Heart left ventricle (tissue), 16 donors: ENCODE results near the gene KRABD2.

Source experiments
- ATAC-seq, 4 donors: fragments of 200-7000 bp; cut with Tn5 transposase; one replicate each; pipeline ENCODE4 v1.9.1; 2020 to 2022; ENCODE audit warnings: moderate library complexity in 4 of 4, mild to moderate bottlenecking in 3 of 4, moderate number of reproducible peaks in 1 of 4
- DNase-seq, 5 donors: peaks; one replicate each; pipeline ENCODE4 v3.0.0-alpha.2; 2020
- H3K27ac ChIP-seq, 12 donors: fragments of 200-600 bp; sonication (generic) in 4 of 12; one replicate each; pipeline versions ENCODE4 v1.5.0 to v1.8.0; 2016 to 2022; ENCODE audit warnings: mild to moderate bottlenecking in 2 of 12
- H3K27me3 ChIP-seq, 9 donors: fragments of 200-600 bp; sonication (generic) in 2 of 9; one replicate each; pipeline versions ENCODE4 v1.5.1 to v1.8.0; 2016 to 2022; ENCODE audit warnings: mild to moderate bottlenecking in 3 of 9
- H3K36me3 ChIP-seq, 9 donors: fragments of 200-600 bp; sonication (generic) in 2 of 9; one replicate each; pipeline versions ENCODE4 v1.5.0 to v1.8.0; 2018 to 2022; ENCODE audit warnings: mild to moderate bottlenecking in 2 of 9
- H3K4me1 ChIP-seq, 12 donors: fragments of 200-600 bp; sonication (generic) in 4 of 12; one replicate each; pipeline versions ENCODE4 v1.5.0 to v1.8.0; 2016 to 2022; ENCODE audit warnings: mild to moderate bottlenecking in 3 of 12
- H3K4me3 ChIP-seq, 12 donors: fragments of 200-600 bp; sonication (generic) in 4 of 12; one replicate each; pipeline versions ENCODE4 v1.5.0 to v1.8.0; 2017 to 2022; ENCODE audit warnings: mild to moderate bottlenecking in 9 of 12, moderate library complexity in 4 of 12
- H3K9me3 ChIP-seq, 12 donors: fragments of 200-600 bp; sonication (generic) in 4 of 12; one replicate each; pipeline versions ENCODE4 v1.5.0 to v1.8.0; 2016 to 2022; ENCODE audit warnings: mild to moderate bottlenecking in 1 of 12
- CTCF ChIP-seq, 12 donors: fragments of 200-600 bp; sonication (generic) in 4 of 12; IDR thresholded peaks; one replicate each; pipeline versions ENCODE4 v1.5.0 to v1.8.0; 2018 to 2022; ENCODE audit warnings: antibody characterized with exemption in 12 of 12, mild to moderate bottlenecking in 5 of 12
- POLR2A ChIP-seq, 2 donors: fragments of 450-650 bp; IDR thresholded peaks; one replicate each; pipeline ENCODE4 v1.6.1; 2017; ENCODE audit warnings: antibody characterized with exemption in 2 of 2, mild to moderate bottlenecking in 2 of 2, moderate library complexity in 2 of 2
- WGBS, 4 donors: extraction: QIAGEN DNeasy Blood & Tissue Kit in 2 of 4; methylation state at CpG; one replicate each; pipeline versions ENCODE4 v1.1.5 to v1.1.7; 2013 to 2018; 5-methylcytosine and 5-hydroxymethylcytosine counted together
- intact Hi-C, 10 donors: fragments of 100-400 bp; cut with DNase I; formaldehyde crosslinking; loops; one replicate each; pipeline versions ENCODE4 v1.11.1 to v1.14.2; 2022
- donor health status: ischemic (EF 13 %, LVEDD 7.1; RV severe dilation, severe dysfunction).
- donor health status: healthy with polysubstance abuse.
- donor health status: DM: no; HTN: yes; CAD: no.
- donor health status: DM: no; HTN: no; CAD: no.
- donor health status: ischemic (EF 25% LVEDD 6.9; RV normal size, moderate dysfunction).
- donor health status: ischemic (EF 25% LVEDD 5.7; RV mildly dilated, moderate dysfunction).
- donor health status: healthy.
- donor health status: DM: yes; HTN: yes; CAD: no.
- donor health status: ischemic (EF 35%, LVEDD 5.7; RV mildly dilated, moderate dysfunction).
- donor health status: nonischemic (EF 11% LVEDD 7.7; RV severe dilation, severe dysfunction).
- donor health status: DM: yes; HTN: yes; CAD: no.
- donor health status: PGD.
- donor health status: ischemic (EF 29% LVEDD 5.4; RV normal size, mild dysfunction).
- donor health status: nonischemic (EF 23%, LVEDD 6.1; RV moderate dilation, normal function).

Gene KRABD2

DNA sequence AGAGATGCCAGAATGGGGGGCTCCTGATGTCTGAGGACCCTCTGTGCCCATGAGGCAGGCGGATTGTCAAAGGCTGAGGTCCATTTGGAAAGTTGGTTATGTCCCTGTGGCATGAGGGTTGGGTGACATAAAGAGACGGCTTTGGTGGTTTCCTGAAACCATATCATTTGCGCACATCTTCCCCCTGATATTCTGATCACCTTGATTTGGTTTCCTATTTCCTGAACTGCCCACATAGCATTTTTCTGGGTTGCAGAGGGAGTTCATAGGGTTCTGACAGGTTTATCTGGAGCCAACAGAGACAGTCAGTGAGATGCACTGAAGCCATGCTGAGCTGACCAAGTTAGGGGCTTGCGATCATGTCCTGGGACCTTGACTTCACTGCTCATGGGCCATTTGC is 36.8 kb upstream of the KRABD2 start:
- 77 to 93% (median 85%) methylated on average over 3 to 4 of the region's 4 CpGs for WGBS, 4 donors
- ATAC-seq (no peak), DNase-seq (no peak)
- intact Hi-C loops: loop anchor here in 8 of 10 donors (5.0 to 10.0 kb wide), 7 partner anchors 54 to 481 kb away; no protein-coding TSS in a partner anchor
- H3K9me3 ChIP-seq: no peaks in the 10 kb centered on the region
- no peak overlapping the region for H3K4me3 ChIP-seq
- H3K4me1 ChIP-seq: peaks cover 0 to 17% (median 2%) of the 10 kb centered on the region in 12 donors
- H3K27ac ChIP-seq: no peak overlapping the region
- H3K27me3 ChIP-seq: no peaks in the 10 kb centered on the region
- TF ChIP-seq CTCF (IDR thresholded peaks at IDR 0.05) (no peak), POLR2A (IDR thresholded peaks at IDR 0.05) (no peak)
- H3K36me3 ChIP-seq: no peaks in the 10 kb centered on the region

GRCh38 chr17:8412089-8412488 is 35.6 kb upstream of the KRABD2 start:
- Histone ChIP-seq H3K27me3 (no peaks in the 10 kb centered on the region), H3K9me3 (no peaks in the 10 kb centered on the region), H3K4me3 (no peak overlapping the region), H3K27ac (no peak overlapping the region), H3K4me1 (peaks cover 0 to 10% (median 2%) of the 10 kb centered on the region in 12 donors), H3K36me3 (no peaks in the 10 kb centered on the region)
- DNase-seq (no peak), ATAC-seq (no peak)
- TF ChIP-seq POLR2A (IDR thresholded peaks at IDR 0.05) (no peak), CTCF (IDR thresholded peaks at IDR 0.05) (no peak)
- intact Hi-C loops: loop anchor here in 8 of 10 donors (5.0 to 10.0 kb wide), 7 partner anchors 55 to 483 kb away; no protein-coding TSS in a partner anchor
- WGBS, 4 donors: 70 to 79% (median 78%) methylated on average over 5 of the region's 5 CpGs

DNA sequence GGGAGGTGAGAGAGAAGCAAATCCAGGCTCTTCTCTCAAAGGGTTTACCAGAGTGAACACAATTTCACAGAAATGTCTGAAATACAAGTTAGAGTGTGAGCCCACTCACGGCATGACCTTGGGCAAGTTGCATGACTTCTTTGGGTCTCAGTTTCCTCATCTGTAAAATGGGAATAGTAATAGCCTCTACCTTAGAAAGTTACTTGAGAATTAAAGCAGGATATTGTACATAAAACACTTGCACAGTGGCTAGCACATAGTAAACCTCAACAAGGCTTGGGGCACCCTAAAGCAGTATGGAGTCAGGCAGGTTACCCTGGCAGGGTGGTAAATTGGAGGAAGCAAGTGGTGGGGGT is 34.4 kb upstream of the KRABD2 start:
- no peak for ATAC-seq
- intact Hi-C loops: loop anchor here (1.0 to 10.0 kb wide), 15 partner anchors 56 to 484 kb away; partner anchors contain the start of gene CCDC42 (in 4 of the 10)
- Histone ChIP-seq H3K27me3 (no peaks in the 10 kb centered on the region), H3K27ac (no peak overlapping the region), H3K4me1 (peaks cover 0 to 10% (median 2%) of the 10 kb centered on the region in 12 donors), H3K4me3 (no peak overlapping the region), H3K9me3 (no peaks in the 10 kb centered on the region), H3K36me3 (no peaks in the 10 kb centered on the region)
- WGBS, 4 donors: 75 to 94% (median 85%) methylated on average over 1 of the region's 1 CpG
- no peak for DNase-seq
- TF ChIP-seq POLR2A (IDR thresholded peaks at IDR 0.05) (no peak), CTCF (IDR thresholded peaks at IDR 0.05) (no peak)

DNA sequence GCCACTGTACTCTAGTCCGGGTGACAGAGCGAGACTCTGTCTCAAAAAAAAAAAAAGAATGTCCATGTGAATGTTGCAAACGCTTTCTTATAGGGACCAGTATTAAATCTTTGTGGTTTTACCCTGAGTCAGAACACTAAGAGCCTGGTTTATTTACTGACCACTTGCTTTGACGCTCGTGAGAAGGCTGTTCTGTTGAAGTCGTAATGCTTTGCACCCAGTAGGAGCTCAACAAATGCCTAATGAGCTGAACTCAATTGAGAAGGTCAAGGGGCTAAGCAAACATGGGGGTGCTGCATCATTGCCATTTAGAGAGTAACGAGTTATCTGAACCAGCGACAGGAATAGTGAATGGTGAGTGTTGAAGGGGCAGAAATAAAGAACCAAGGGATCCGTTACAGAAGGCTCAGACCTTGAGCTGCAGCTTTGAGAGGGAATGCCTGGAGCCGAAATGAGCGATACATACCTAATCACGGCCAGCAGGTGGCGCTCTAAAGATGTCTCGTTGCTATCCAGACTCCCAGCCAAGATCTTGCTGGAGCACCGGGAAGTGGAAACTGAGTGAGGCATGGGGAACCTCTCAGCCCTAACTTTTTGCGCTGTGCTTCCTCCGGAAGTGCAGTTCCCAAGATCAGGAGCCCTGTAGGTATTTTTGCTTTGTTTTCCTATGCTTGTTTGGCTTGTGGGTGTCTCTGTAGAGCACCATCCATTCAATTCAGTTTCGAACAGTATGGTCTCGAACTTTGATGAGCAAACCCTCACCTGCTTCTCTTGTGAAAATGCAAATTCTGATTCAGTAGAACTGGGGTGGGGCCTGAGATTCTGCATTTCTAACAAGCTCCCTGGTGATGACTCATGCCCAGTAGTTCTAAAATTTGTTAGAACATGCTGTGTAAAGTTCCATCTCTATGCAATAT is 33.7 kb upstream of the KRABD2 start:
- peak; percentile 83 to 96 (median 94) for ATAC-seq
- intact Hi-C loops: loop anchor here (1.0 to 10.0 kb wide), 16 partner anchors 57 to 485 kb away; partner anchors contain the start of gene CCDC42 (in 4 of the 10)
- Histone ChIP-seq H3K27ac (no peak overlapping the region), H3K4me1 (peaks cover 0 to 10% (median 2%) of the 10 kb centered on the region in 12 donors), H3K9me3 (no peaks in the 10 kb centered on the region), H3K4me3 (no peak overlapping the region), H3K27me3 (no peaks in the 10 kb centered on the region), H3K36me3 (no peaks in the 10 kb centered on the region)
- peak; percentile 85 to 93 (median 88) for TF ChIP-seq CTCF (IDR thresholded peaks at IDR 0.05)
- TF ChIP-seq POLR2A (IDR thresholded peaks at IDR 0.05): no peak
- WGBS, 4 donors: 26 to 29% (median 27%) methylated on average over 19 of the region's 19 CpGs
- DNase-seq: peak; percentile 86 to 92 (median 88)
